HFFc6 (cell line): Measurements from ENCODE around the gene KCTD13. TPM values are rescaled to one million over a fixed set of nuclear protein-coding genes. Genes with fewer than 3 reads are reported as not detected.

ENCODE experiments used
- DNase-seq: peaks from one replicate; pipeline ENCODE4 v3.0.0-alpha.2; 2018
- H3K27ac Mint-ChIP-seq: 2 replicates; pipeline ENCODE4 v1.8.0; 2020; ENCODE audit warnings: mild to moderate bottlenecking, mixed read lengths
- H3K27me3 Mint-ChIP-seq: 2 replicates; pipeline ENCODE4 v1.8.0; 2021; ENCODE audit warnings: mild to moderate bottlenecking, moderate library complexity, mixed read lengths; ENCODE audit not compliant: insufficient read depth
- H3K36me3 Mint-ChIP-seq: 2 replicates; pipeline ENCODE4 v1.8.0; 2021; ENCODE audit warnings: low read depth, mixed read lengths
- H3K4me1 Mint-ChIP-seq: 2 replicates; pipeline ENCODE4 v1.8.0; 2020; ENCODE audit warnings: low read depth, mixed read lengths
- H3K4me3 Mint-ChIP-seq: 2 replicates; pipeline ENCODE4 v1.8.0; 2020; ENCODE audit warnings: mild to moderate bottlenecking, moderate library complexity, mixed read lengths
- H3K9me3 Mint-ChIP-seq: 2 replicates; pipeline ENCODE4 v1.8.0; 2020; ENCODE audit warnings: mild to moderate bottlenecking, mixed read lengths
- total RNA-seq, 6 experiments: library from RNA; stranded (reverse); fragmentation: NEBNext Ultra II Directional; extraction: Animal tissue kit (Norgen Biotek cat#: 25700); gene quantifications; 2 replicates in 1 of 6; 3 replicates in 5 of 6; pipeline ENCODE4 v1.2.3, GENCODE V29; 2021
- TF ChIP-seq, protein P1 (sequence below): fragments of 200-600 bp; sonication (generic); IDR thresholded peaks from 2 replicates; pipeline ENCODE4 v1.5.0; 2021; ENCODE audit warnings: antibody characterized with exemption, mild to moderate bottlenecking

The KCTD13 gene
- total RNA-seq, 6 experiments from 2014 or later = 13.9 to 17.0 (median 16.1) TPM

- TF ChIP-seq, protein P1, sequence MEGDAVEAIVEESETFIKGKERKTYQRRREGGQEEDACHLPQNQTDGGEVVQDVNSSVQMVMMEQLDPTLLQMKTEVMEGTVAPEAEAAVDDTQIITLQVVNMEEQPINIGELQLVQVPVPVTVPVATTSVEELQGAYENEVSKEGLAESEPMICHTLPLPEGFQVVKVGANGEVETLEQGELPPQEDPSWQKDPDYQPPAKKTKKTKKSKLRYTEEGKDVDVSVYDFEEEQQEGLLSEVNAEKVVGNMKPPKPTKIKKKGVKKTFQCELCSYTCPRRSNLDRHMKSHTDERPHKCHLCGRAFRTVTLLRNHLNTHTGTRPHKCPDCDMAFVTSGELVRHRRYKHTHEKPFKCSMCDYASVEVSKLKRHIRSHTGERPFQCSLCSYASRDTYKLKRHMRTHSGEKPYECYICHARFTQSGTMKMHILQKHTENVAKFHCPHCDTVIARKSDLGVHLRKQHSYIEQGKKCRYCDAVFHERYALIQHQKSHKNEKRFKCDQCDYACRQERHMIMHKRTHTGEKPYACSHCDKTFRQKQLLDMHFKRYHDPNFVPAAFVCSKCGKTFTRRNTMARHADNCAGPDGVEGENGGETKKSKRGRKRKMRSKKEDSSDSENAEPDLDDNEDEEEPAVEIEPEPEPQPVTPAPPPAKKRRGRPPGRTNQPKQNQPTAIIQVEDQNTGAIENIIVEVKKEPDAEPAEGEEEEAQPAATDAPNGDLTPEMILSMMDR = no peak
- peaks cover 34% of the 10 kb centered on the region for H3K4me1 Mint-ChIP-seq
- H3K27ac Mint-ChIP-seq = peak overlapping the region; percentile 73
- DNase-seq = no peak
- peaks cover 34% of the 10 kb centered on the region for H3K36me3 Mint-ChIP-seq
- peak overlapping the region; percentile 93; the same call in 1 of the 2 replicates for H3K4me3 Mint-ChIP-seq
- H3K27me3 Mint-ChIP-seq = peaks cover 8% of the 10 kb centered on the region; the same call in 1 of the 2 replicates
- H3K9me3 Mint-ChIP-seq = peaks cover 6% of the 10 kb centered on the region; the same call in 1 of the 2 replicates
Measured at GRCh38 chr16:29972992-29973383, 47.0 kb upstream of the KCTD13 start.

DNA sequence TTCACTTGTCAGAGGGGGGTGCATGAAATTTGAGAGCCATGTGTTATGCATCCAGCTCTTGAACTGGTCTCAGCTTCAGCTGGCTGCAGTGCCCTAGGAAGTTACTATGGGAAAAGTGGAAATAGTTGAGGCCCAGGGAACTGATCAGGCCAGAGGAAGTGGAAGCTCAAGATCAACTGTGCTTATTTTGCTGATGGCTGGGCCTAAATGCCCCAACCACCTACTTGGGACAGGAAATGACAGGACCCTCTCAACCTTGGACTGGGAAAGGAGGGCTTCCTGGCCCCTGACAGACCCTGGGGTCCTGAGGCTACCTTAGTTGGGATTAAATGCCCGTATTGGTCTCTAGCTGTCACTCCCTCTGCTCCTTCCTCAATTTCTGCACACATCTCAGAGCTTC, 46.5 kb upstream of the KCTD13 start:
- no peak for DNase-seq
- TF ChIP-seq, protein P1 = no peak
- Mint-ChIP-seq H3K27me3 (peaks cover 8% of the 10 kb centered on the region; the same call in 1 of the 2 replicates), H3K9me3 (peaks cover 6% of the 10 kb centered on the region; the same call in 1 of the 2 replicates), H3K4me1 (peaks cover 34% of the 10 kb centered on the region), H3K4me3 (no peak overlapping the region), H3K27ac (no peak overlapping the region), H3K36me3 (peaks cover 34% of the 10 kb centered on the region)

DNA sequence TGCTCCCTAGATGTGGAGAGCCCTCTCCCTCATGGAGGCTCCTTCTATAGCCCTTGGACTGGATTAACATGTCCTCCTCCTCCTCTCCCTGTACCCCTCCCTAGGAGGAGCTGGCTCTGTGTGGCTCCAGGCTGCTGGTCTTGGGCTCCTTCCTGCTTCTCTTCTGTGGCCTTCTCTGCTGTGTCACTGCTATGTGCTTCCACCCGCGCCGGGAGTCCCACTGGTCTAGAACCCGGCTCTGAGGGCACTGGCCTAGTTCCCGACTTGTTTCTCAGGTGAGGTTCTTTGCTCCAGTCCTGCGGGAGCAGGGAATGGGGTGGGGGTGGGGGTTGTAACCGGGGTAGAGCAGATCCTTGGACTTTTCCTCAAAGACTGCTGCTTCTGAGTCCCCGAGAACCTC, 45.3 kb upstream of the KCTD13 start:
- no peak for DNase-seq
- Mint-ChIP-seq H3K27ac (no peak overlapping the region), H3K27me3 (0 out of 2 replicates have a peak, but pooled peaks cover 4% of the 10 kb centered on the region), H3K4me1 (peaks cover 24% of the 10 kb centered on the region), H3K4me3 (no peak overlapping the region), H3K9me3 (peaks cover 6% of the 10 kb centered on the region; the same call in 1 of the 2 replicates), H3K36me3 (peaks cover 34% of the 10 kb centered on the region)
- TF ChIP-seq, protein P1 = no peak

- Mint-ChIP-seq H3K9me3 (peaks cover 2% of the 10 kb centered on the region; the same call in 1 of the 2 replicates), H3K4me3 (no peak overlapping the region), H3K27ac (no peak overlapping the region), H3K36me3 (peaks cover 24% of the 10 kb centered on the region), H3K4me1 (peaks cover 6% of the 10 kb centered on the region), H3K27me3 (no peaks in the 10 kb centered on the region)
- no peak for DNase-seq
- TF ChIP-seq, protein P1 = no peak
Measured at GRCh38 chr16:29968205-29968604, 42.2 kb upstream of the KCTD13 start.

- Mint-ChIP-seq H3K27ac (peak overlapping the region; percentile 93), H3K36me3 (no peaks in the 10 kb centered on the region), H3K4me3 (peak overlapping the region; percentile 96), H3K27me3 (no peaks in the 10 kb centered on the region; the same call in 1 of the 2 replicates), H3K4me1 (peaks cover 19% of the 10 kb centered on the region), H3K9me3 (no peaks in the 10 kb centered on the region)
- DNase-seq = no peak
- TF ChIP-seq, protein P1 = no peak
Measured at GRCh38 chr16:29963021-29963743, 37.2 kb upstream of the KCTD13 start.
